Inflammatory macrophage treated with lipopolysaccharide for 4 hours (primary cell): ENCODE measurements around the gene RDX.
"Not testable (repeated sequence)": the region's sequence is repeated elsewhere in the genome, so short reads cannot be mapped to it uniquely, and the experiment has no call there.

ENCODE experiments used
- DNase-seq: peaks from one replicate; pipeline ENCODE4 v3.0.0-alpha.2; 2020

Gene RDX

GRCh38 chr11:110199184-110199981, 97.0 kb downstream of the RDX start:
- DNase-seq: peak; percentile 40

GRCh38 chr11:110198031-110198729, 98.2 kb downstream of the RDX start:
- DNase-seq: peak; percentile 25

DNA sequence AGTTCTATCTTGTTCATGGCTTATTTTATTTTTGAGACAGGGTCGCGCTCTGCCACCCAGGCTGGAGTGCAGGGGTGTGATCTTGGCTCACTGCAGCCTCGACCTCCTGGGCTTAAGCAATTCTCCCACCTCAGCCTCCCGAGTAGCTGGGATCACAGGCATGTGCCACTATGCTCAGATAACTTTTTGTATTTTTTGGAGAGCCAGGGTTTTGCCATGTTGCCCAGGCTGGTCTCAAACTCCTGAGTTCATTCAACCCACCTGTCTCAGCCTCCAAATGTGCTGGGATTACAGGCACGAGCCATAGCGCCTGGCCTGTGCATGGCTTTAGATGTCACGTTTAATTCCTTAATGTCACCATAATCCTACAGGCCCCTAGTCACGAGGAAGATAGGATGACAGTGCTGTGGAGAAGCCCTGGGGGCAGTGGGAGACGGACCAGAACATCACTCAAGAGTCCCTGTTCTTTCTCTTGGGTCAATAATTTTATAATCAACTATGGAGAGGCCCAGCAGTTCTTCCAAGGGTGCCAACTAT, 99.5 kb downstream of the RDX start:
- no peak for DNase-seq

- DNase-seq: no peak
Observed at GRCh38 chr11:110196241-110196754, 100.1 kb downstream of the RDX start.

DNA sequence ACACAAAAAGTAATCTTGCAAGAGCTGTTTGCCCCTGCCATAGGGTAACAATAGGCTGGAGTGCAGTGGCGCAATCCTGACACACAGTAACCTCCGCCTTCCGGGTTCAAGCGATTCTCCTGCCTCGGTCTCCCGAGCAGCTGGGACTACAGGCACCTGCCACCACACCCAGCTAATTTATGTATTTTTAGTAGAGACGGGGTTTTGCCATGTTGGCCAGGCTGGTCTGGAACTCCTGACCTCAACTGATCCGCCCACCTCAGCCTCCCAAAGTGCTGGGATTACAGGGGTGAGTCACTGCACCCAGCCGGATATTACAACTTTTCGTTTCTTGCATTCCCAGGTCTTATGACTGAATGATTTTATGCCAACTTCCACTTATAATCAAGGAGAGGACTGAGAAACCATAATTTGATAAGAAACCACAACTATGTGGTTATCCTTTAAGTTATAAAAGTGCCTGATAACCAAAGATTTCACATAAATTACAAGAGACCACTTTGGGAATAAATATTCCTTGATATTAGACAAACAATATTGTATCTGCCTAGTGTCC, 102.1 kb downstream of the RDX start:
- peak; percentile 62 for DNase-seq

DNA sequence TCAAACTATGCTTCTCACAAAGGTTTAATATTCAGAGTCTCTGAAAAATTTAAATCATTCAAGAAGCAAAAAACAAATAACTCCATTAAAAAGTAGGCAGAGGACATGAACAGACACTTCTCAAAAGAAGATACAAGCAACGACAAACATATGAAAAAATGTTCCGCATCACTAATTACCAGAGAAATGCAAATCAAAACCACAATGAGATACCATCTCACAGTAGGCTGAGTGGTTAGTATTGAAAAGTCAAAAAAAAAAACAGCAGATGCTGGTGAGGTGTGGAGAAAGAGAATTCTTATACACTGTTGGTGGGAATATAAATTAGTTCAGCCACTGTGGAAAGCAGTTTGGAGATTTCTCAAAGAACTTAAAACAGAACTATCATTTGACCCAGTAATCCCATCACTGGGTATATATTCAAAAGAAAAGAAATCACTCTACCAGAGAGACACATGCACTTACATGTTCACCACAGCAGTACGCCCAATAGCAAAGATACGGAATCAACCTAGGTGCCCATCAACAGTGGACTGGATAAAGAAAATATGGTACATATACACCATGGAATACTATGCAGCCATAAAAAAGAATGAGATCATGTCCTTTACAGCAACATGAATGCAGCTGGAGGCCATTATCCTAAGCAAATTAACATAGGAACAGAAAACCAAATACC, 103.7 kb downstream of the RDX start:
- DNase-seq: not testable (repeated sequence)

GRCh38 chr11:110190885-110191284, 105.5 kb downstream of the RDX start:
- no peak for DNase-seq

DNA sequence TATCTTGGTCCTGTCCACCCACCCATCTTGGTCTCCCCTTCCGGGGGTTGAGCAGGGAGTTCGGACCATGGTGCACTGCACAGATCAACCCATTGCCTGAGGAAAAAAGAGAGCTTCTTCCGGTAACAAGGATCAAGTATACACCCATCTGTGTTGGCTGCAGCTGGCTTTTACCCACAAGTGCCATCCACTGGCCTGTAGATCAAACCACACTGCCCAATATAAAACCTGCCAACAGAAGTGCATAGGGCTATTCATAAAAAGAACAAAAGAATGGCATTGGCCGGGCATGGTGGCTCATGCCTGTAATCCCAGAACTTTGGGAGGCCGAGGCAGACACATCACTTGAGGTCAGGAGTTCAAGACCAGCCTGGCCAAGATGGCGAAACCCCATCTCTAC, 108.7 kb downstream of the RDX start:
- no peak for DNase-seq

GRCh38 chr11:110186867-110187266, 109.5 kb downstream of the RDX start:
- no peak for DNase-seq

DNA sequence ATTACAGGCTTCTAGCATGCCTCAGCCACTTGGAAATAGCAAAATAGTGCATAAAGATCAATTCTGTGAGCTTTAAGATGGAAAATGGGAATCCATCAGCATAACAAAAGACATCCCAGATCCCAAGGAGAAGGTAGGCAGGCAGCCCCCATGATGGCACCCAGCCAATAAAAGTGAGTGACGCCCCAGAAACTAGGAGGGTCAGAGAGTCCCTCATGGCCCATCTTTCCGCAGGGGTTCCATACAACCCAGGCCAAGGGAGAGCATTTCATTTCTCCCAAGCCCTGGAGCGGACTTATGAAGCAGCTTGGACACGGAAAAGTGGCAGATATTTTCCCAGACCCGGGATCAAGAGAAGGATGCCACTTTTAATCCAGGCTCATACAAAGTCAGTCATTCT, 110.0 kb downstream of the RDX start:
- DNase-seq: no peak

DNA sequence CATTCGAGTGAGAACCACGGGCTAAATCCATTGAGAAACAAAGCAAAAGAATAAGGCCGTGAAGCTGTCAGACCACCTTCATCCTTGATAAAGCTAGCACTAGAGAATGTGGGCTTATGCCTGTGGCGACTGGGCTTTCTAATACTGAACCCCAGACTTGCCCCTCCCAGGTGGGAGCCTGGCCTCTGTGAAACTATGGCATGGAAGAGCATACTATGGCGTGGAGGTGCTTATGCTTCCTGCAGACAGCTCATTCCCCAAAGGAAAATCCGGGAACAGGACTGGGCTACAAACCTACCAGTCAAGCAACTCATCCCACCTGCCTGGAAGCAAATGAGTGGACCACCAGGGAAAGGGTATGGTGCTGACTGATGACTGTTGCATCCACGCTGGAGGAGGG, 110.8 kb downstream of the RDX start:
- no peak for DNase-seq

DNA sequence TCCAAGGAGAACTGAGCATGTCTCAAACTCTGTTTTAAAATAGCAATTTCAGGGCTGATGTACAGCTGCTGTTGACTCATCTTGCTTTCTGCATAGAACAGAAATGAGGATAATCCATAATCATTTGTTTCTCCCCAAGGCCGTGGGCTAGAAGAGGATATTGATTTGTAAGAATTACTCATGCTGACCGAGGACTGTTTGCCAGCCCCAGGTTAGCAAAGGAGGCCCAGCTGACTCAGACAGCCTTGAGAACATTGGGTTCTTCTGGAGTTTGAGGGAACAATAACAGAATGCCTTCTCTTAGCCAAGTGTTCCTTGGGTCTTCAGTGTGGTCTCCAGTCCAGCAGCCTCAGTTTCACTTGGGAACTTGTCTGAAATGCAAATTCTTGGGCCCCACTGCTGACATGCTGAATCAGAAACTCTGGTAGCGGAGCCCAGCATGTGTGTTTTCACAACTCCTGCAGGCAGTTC, 111.3 kb downstream of the RDX start:
- DNase-seq: peak; percentile 15

GRCh38 chr11:110184456-110184855, 112.0 kb downstream of the RDX start:
- peak; percentile 31 for DNase-seq

- no peak for DNase-seq
Observed at GRCh38 chr11:110182886-110183285, 113.5 kb downstream of the RDX start.

DNA sequence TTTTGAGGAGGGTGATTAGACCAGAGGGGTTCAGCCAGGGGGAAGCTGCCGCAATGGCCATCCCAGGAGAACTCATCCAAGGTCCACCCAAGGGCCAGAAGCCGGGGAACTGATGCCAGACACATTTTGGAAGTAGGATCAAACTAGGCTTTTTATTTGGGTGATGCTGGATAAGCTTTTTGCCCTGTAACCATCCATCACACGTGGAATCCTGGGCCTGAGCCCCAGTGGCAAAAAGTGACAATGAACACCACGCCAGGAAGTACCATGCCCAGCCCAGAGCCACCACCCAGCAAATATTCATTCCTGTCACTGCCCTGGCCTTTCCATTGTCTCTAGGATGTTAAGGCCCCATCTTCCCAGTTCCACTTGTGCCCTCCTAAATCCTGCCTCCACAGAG, 117.3 kb downstream of the RDX start:
- DNase-seq: no peak

DNA sequence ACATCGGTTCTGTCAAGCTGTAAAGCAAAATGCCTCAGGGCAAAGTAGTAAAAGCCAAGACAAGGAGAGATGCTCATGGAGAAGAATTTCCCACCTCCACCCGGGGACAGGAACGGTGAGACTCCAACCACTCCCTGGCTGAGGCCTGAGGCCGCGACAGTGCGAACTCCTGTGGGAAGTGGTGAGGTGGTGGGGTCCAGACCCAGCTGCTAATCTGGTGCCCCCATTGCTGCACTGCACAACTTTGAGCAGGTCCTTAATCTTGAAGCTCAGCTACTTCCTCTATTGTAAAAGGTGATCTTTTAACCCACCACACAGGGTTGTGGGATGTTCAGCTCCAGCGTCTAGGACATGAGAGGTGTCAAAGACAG, 119.3 kb downstream of the RDX start:
- no peak for DNase-seq

GRCh38 chr11:110176366-110177085, 119.9 kb downstream of the RDX start:
- peak; percentile 54 for DNase-seq

- DNase-seq: no peak
Observed at GRCh38 chr11:110174645-110175310, 121.6 kb downstream of the RDX start.

DNA sequence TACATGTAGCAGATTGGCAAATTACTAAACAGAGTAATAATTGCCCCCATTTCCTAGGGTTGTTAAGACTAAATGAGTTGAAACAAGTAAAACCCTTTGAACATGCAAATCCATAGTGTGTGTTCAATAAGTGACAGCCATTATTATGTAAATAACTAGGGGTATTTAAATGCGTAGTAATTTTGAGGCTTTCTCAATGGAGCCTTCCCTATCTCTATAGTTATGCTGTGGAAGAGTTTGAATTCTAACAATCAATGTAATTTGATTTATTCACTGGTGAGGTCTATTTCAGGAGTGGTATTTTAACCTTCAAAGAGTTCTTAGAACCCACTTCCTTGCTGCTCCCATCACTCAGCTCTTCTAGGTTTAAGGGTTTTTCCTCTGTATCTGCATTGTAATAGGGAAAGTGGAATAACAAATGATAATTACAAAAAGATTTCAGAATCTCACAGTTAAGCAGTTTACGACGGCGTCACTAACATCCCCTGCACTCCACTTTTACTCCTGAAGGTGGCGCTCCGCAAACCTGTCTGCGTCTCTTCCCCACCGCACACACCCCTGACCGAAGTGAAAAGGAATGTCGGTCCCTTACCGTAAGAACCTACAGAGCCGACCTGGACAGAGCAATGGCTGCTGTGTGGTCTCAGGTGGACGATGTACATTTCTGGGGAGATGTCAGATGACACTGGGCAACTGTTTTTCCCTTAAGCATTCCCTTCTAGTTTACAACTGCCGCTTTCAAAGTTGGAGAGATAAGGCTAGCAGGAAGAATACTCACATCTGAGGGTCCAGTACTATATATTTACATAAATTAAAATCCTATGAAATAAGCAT, 122.4 kb downstream of the RDX start:
- peak; percentile 35 for DNase-seq

- DNase-seq: peak; percentile 71
Observed at GRCh38 chr11:110172468-110173065, 123.8 kb downstream of the RDX start.
